ENCODE measurements around the gene SRSF7.
"Not testable (repeated sequence)": the region's sequence is repeated elsewhere in the genome, so short reads cannot be mapped to it uniquely, and the experiment has no call there.

SRSF7 gene

GRCh38 chr2:38750891-38751595, at the start of gene SRSF7:
Gene SRSF7, minus strand, starts transcription at chr2:38751361. Its CDS starts 105 bp downstream, at chr2:38751256.
- peak; percentile 99 for DNase-seq

- DNase-seq, result no peak
Measured at GRCh38 chr2:38797953-38798352, 46.8 kb upstream of the SRSF7 start.

GRCh38 chr2:38797250-38797676, 46.1 kb upstream of the SRSF7 start:
- no peak for DNase-seq

- DNase-seq, result not testable (repeated sequence)
Measured at GRCh38 chr2:38795016-38795415, 43.9 kb upstream of the SRSF7 start.

- DNase-seq, result no peak
Measured at GRCh38 chr2:38794235-38794946, 43.2 kb upstream of the SRSF7 start.

- DNase-seq, result no peak
Measured at GRCh38 chr2:38793511-38793910, 42.4 kb upstream of the SRSF7 start.

- no peak for DNase-seq
Measured at GRCh38 chr2:38792751-38793150, 41.6 kb upstream of the SRSF7 start.

GRCh38 chr2:38792321-38792720, 41.2 kb upstream of the SRSF7 start:
- DNase-seq, result not testable (repeated sequence)

GRCh38 chr2:38791744-38792143, 40.6 kb upstream of the SRSF7 start:
- no peak for DNase-seq

- DNase-seq, result no peak
Measured at GRCh38 chr2:38789691-38790090, 38.5 kb upstream of the SRSF7 start.

GRCh38 chr2:38788306-38788705, 37.1 kb upstream of the SRSF7 start:
- no peak for DNase-seq

- no peak for DNase-seq
Measured at GRCh38 chr2:38783586-38783985, 32.4 kb upstream of the SRSF7 start.

- no peak for DNase-seq
Measured at GRCh38 chr2:38778687-38779082, 27.5 kb upstream of the SRSF7 start.

GRCh38 chr2:38776531-38776930, 25.4 kb upstream of the SRSF7 start:
- no peak for DNase-seq

GRCh38 chr2:38775921-38776225, 24.7 kb upstream of the SRSF7 start:
- no peak for DNase-seq

- no peak for DNase-seq
Measured at GRCh38 chr2:38775097-38775920, 24.1 kb upstream of the SRSF7 start.

- no peak for DNase-seq
Measured at GRCh38 chr2:38771632-38772031, 20.5 kb upstream of the SRSF7 start.

GRCh38 chr2:38765551-38765950, 14.4 kb upstream of the SRSF7 start:
- no peak for DNase-seq

- no peak for DNase-seq
Measured at GRCh38 chr2:38765149-38765548, 14.0 kb upstream of the SRSF7 start.

GRCh38 chr2:38763728-38764127, 12.6 kb upstream of the SRSF7 start:
- no peak for DNase-seq

- no peak for DNase-seq
Measured at GRCh38 chr2:38763228-38763627, 12.1 kb upstream of the SRSF7 start.

GRCh38 chr2:38755891-38756290, 4.7 kb upstream of the SRSF7 start:
- not testable (repeated sequence) for DNase-seq

- no peak for DNase-seq
Measured at GRCh38 chr2:38754506-38754905, 3.3 kb upstream of the SRSF7 start.

- no peak for DNase-seq
Measured at GRCh38 chr2:38754049-38754448, 2.9 kb upstream of the SRSF7 start.
